ENCODE data around the gene CARS1.

CARS1 gene

GRCh38 chr11:3077846-3078440 is 20.7 kb upstream of the CARS1 start:
- no peak overlapping the region for H3K4me2 ChIP-seq (ENCODE audit: low read depth, low read length)
- H3K27ac ChIP-seq (ENCODE audit: low read length) = no peak overlapping the region
- H3K4me3 ChIP-seq (ENCODE audit: low read length) = no peak overlapping the region
- H2AFZ ChIP-seq (ENCODE audit: low read length) = no peak overlapping the region
- H3K9ac ChIP-seq (ENCODE audit: low read length) = no peak overlapping the region
- no peaks in the 10 kb centered on the region for H4K20me1 ChIP-seq (ENCODE audit: insufficient read depth, low read length)
- H3F3A ChIP-seq (ENCODE audit: insufficient read depth, low read length) = no peaks in the 10 kb centered on the region
- TF ChIP-seq CTCF (IDR thresholded peaks at IDR 0.05; ENCODE audit: low read length) (no peak), EZH2phosphoT487 (IDR thresholded peaks at IDR 0.05; ENCODE audit: low read length) (no peak), EZH2 (optimal IDR thresholded peaks at IDR 0.05; ENCODE audit: low read depth, low read length) (no peak)
- no peaks in the 10 kb centered on the region for H3K79me2 ChIP-seq (ENCODE audit: low read length)
- no peaks in the 10 kb centered on the region for H3K9me3 ChIP-seq (replicated peaks; ENCODE audit: insufficient read depth, low read length)
- no peak for DNase-seq
- no peaks in the 10 kb centered on the region for H3K4me1 ChIP-seq (ENCODE audit: low read length)
- H3K36me3 ChIP-seq (replicated peaks; ENCODE audit: insufficient read depth, low read length) = no peaks in the 10 kb centered on the region
- H3K27me3 ChIP-seq (replicated peaks; ENCODE audit: insufficient read depth, low read length) = no peaks in the 10 kb centered on the region
- no peaks in the 10 kb centered on the region for H3K9me2 ChIP-seq (replicated peaks; ENCODE audit: insufficient read depth, low read length)

- no peak overlapping the region for H3K4me3 ChIP-seq (ENCODE audit: low read length)
- H3K36me3 ChIP-seq (replicated peaks; ENCODE audit: insufficient read depth, low read length) = no peaks in the 10 kb centered on the region
- no peaks in the 10 kb centered on the region for H3K4me1 ChIP-seq (ENCODE audit: low read length)
- no peaks in the 10 kb centered on the region for H3K9me2 ChIP-seq (replicated peaks; ENCODE audit: insufficient read depth, low read length)
- TF ChIP-seq EZH2 (optimal IDR thresholded peaks at IDR 0.05; ENCODE audit: low read depth, low read length) = no peak
- no peak for TF ChIP-seq CTCF (IDR thresholded peaks at IDR 0.05; ENCODE audit: low read length)
- TF ChIP-seq EZH2phosphoT487 (IDR thresholded peaks at IDR 0.05; ENCODE audit: low read length) = no peak
- no peak overlapping the region for H3K9ac ChIP-seq (ENCODE audit: low read length)
- no peak overlapping the region for H3K4me2 ChIP-seq (ENCODE audit: low read depth, low read length)
- no peak overlapping the region for H3K27ac ChIP-seq (ENCODE audit: low read length)
- no peaks in the 10 kb centered on the region for H3K9me3 ChIP-seq (replicated peaks; ENCODE audit: insufficient read depth, low read length)
- no peak for DNase-seq
- H4K20me1 ChIP-seq (ENCODE audit: insufficient read depth, low read length) = no peaks in the 10 kb centered on the region
- no peaks in the 10 kb centered on the region for H3F3A ChIP-seq (ENCODE audit: insufficient read depth, low read length)
- no peak overlapping the region for H2AFZ ChIP-seq (ENCODE audit: low read length)
- H3K27me3 ChIP-seq (replicated peaks; ENCODE audit: insufficient read depth, low read length) = no peaks in the 10 kb centered on the region
- H3K79me2 ChIP-seq (ENCODE audit: low read length) = no peaks in the 10 kb centered on the region
Measured at GRCh38 chr11:3077189-3077836, 20.1 kb upstream of the CARS1 start.

DNA sequence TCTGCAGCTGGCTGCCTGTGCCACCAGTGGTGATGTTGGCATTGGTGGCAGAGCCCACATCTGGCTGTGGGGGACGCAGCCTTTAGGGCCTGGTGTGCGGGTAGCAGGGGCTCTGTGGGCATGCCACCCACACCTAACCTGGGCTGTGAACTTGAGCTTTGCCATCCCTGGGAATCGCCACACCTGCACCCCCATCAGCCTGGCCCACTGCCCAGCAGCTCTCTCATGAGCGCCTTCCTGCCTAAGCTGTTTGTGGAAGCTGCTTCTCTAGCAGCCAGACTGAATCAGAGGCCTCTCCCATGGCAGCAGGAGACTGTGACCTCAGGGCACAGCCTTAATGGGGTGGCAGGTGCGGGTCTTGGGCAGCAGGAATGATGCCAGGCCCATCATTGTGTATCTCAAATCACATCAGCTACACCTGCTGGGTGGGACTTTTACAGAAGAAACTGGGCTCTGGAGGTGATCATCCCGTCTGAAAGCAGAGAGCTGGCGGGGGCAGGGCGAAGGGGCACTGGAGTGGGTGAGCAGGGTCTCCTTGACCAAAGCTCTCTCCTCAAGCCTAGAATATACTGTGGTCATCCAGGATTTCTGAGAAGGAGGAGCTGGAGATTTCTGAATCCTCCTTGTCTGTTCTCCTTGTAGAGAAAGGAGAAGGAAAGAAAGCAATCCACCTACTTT is 17.8 kb upstream of the CARS1 start:
- Histone ChIP-seq H3F3A (ENCODE audit: insufficient read depth, low read length) (no peaks in the 10 kb centered on the region), H4K20me1 (ENCODE audit: insufficient read depth, low read length) (no peaks in the 10 kb centered on the region), H3K4me2 (ENCODE audit: low read depth, low read length) (no peak overlapping the region), H3K9me3 (replicated peaks; ENCODE audit: insufficient read depth, low read length) (no peaks in the 10 kb centered on the region), H3K27me3 (replicated peaks; ENCODE audit: insufficient read depth, low read length) (no peaks in the 10 kb centered on the region), H3K9ac (ENCODE audit: low read length) (no peak overlapping the region), H3K27ac (ENCODE audit: low read length) (no peak overlapping the region), H3K79me2 (ENCODE audit: low read length) (no peaks in the 10 kb centered on the region), H3K9me2 (replicated peaks; ENCODE audit: insufficient read depth, low read length) (no peaks in the 10 kb centered on the region), H3K4me3 (ENCODE audit: low read length) (no peak overlapping the region), H2AFZ (ENCODE audit: low read length) (no peak overlapping the region), H3K36me3 (replicated peaks; ENCODE audit: insufficient read depth, low read length) (no peaks in the 10 kb centered on the region), H3K4me1 (ENCODE audit: low read length) (no peaks in the 10 kb centered on the region)
- TF ChIP-seq EZH2phosphoT487 (IDR thresholded peaks at IDR 0.05; ENCODE audit: low read length) (no peak), EZH2 (optimal IDR thresholded peaks at IDR 0.05; ENCODE audit: low read depth, low read length) (no peak), CTCF (IDR thresholded peaks at IDR 0.05; ENCODE audit: low read length) (no peak)
- no peak for DNase-seq
